ENCODE measurements around the gene KNOP1. TPM values are rescaled to one million over a fixed set of nuclear protein-coding genes. Genes with fewer than 3 reads are reported as not detected.

The KNOP1 gene
- total RNA-seq, 1 donor from 2014 or later = 10.9 TPM

GRCh38 chr16:19712418-19713058 is 5.5 kb downstream of the KNOP1 start:
- no peak overlapping the region for H3K27ac ChIP-seq
- no peaks in the 10 kb centered on the region for H3K27me3 ChIP-seq (ENCODE audit: low read depth)
- TF ChIP-seq CTCF (IDR thresholded peaks at IDR 0.05) = no peak
- H3K4me1 ChIP-seq = peaks cover 20% of the 10 kb centered on the region
- peaks cover 44% of the 10 kb centered on the region for H3K36me3 ChIP-seq
- no peaks in the 10 kb centered on the region for H3K9me3 ChIP-seq
- H3K4me3 ChIP-seq = no peak overlapping the region
- intact Hi-C loops (cut with DNase I) = no loop called here
- ATAC-seq (no peak), DNase-seq (no peak)

- no peak overlapping the region for H3K4me3 ChIP-seq
- intact Hi-C loops (cut with DNase I) = no loop called here
- peaks cover 49% of the 10 kb centered on the region for H3K36me3 ChIP-seq
- no peaks in the 10 kb centered on the region for H3K27me3 ChIP-seq (ENCODE audit: low read depth)
- peaks cover 12% of the 10 kb centered on the region for H3K4me1 ChIP-seq
- ATAC-seq (no peak), DNase-seq (no peak)
- no peaks in the 10 kb centered on the region for H3K9me3 ChIP-seq
- TF ChIP-seq CTCF (IDR thresholded peaks at IDR 0.05) = no peak
- H3K27ac ChIP-seq = no peak overlapping the region
Measured at GRCh38 chr16:19711643-19712042, 6.4 kb downstream of the KNOP1 start.

DNA sequence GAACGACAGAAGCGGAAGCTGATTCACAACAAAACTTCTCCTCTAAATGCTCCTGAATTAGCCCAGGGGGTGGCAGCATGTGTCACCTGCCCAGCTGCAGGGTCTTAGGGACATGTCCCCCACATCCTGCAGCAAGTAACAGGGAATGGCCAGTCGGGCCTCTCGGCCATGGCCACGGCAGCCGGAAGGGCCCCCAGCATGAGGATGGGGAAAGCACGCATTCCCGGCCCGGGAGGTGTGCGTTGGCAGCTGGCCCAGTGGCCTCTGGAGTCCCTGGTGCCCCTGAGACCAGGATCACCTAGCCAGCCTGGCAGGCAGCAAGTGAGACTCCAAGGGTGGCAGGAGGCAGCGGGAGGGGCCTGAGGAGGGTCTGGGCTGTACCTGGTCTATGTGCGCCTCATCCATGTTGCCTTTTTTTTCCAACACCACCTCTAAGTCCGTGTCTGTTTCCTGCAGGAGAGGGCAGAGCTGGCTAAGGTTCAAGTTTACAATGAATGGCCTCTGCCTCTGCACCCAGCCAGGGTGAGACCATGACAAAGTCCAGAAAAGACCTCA is 7.0 kb downstream of the KNOP1 start:
- no peak for ATAC-seq
- peaks cover 53% of the 10 kb centered on the region for H3K36me3 ChIP-seq
- no peak overlapping the region for H3K27ac ChIP-seq
- no peak overlapping the region for H3K4me3 ChIP-seq
- peaks cover 7% of the 10 kb centered on the region for H3K4me1 ChIP-seq
- intact Hi-C loops (cut with DNase I) = no loop called here
- no peak for TF ChIP-seq CTCF (IDR thresholded peaks at IDR 0.05)
- no peaks in the 10 kb centered on the region for H3K9me3 ChIP-seq
- no peaks in the 10 kb centered on the region for H3K27me3 ChIP-seq (ENCODE audit: low read depth)
- DNase-seq = no peak

DNA sequence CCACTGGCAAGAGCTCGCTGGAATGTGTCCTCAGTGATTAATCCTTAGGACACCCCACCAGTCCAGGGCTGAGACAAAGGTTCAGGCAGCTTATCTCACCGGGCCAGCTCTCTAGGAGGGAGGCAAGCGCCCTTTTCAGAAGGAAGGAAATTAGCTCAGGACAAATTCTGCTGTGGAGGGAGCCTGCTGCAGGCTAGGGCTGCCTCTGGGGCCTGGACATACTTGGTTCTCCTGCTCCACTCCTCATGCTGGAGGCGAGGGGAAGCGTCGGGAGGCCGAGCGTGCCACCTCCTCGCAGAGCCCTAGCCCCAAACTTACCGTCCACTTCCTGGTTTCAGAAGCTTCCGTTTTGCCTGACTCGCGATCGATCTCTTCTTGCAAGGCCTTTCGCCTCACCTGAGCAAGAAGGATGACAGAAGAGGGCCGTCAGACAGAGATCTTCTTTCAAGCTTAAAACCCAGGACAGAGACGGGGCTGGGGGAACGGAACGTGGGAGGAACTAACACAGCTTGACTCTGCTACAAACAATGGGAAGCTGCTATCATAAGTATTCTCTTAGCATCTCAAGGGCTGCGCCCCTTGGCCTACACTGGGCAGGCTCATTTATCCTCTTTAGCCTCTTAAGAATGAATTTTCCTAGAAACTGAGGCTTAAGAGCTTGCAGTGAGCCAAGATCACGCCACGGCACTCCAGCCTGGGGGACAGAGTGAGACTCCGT is 7.7 kb downstream of the KNOP1 start:
- H3K36me3 ChIP-seq = peaks cover 61% of the 10 kb centered on the region
- H3K9me3 ChIP-seq = no peaks in the 10 kb centered on the region
- intact Hi-C loops (cut with DNase I) = no loop called here
- H3K27me3 ChIP-seq (ENCODE audit: low read depth) = no peaks in the 10 kb centered on the region
- peaks cover 12% of the 10 kb centered on the region for H3K4me1 ChIP-seq
- no peak overlapping the region for H3K4me3 ChIP-seq
- H3K27ac ChIP-seq = peak overlapping the region; percentile 46
- DNase-seq = no peak
- ATAC-seq = no peak
- TF ChIP-seq CTCF (IDR thresholded peaks at IDR 0.05) = no peak

- no peak for ATAC-seq
- no peaks in the 10 kb centered on the region for H3K9me3 ChIP-seq
- H3K27me3 ChIP-seq (ENCODE audit: low read depth) = no peaks in the 10 kb centered on the region
- H3K27ac ChIP-seq = peak overlapping the region; percentile 46
- peaks cover 65% of the 10 kb centered on the region for H3K36me3 ChIP-seq
- no peak for TF ChIP-seq CTCF (IDR thresholded peaks at IDR 0.05)
- no peak overlapping the region for H3K4me3 ChIP-seq
- intact Hi-C loops (cut with DNase I) = no loop called here
- DNase-seq = no peak
- peaks cover 20% of the 10 kb centered on the region for H3K4me1 ChIP-seq
Measured at GRCh38 chr16:19709381-19710136, 8.5 kb downstream of the KNOP1 start.

Data from lower lobe of right lung (tissue), 2 donors.